GM12878 (cell line): ENCODE measurements around the gene FCRL6. TPM values are rescaled to one million over a fixed set of nuclear protein-coding genes. Genes with fewer than 3 reads are reported as not detected.
A peak's percentile ranks its signal among the peaks of the same experiment; 100 is the strongest.

Experiments used
- ATAC-seq: fragments of 200-7000 bp; cut with Tn5 transposase; 3 replicates; pipeline ENCODE4 v1.9.1; 2020; ENCODE audit warnings: mild to moderate bottlenecking, moderate library complexity
- BruUV-seq: library from RNA; stranded (reverse); fragments of 400-500 nt; replicated peaks from 2 replicates; lab custom pipeline; 2021; lab: Mats Ljungman, UMichigan
- CTCF ChIA-PET: fragments of 300-600 bp; sonication (Branson Sonifier 250); formaldehyde crosslinking; extraction: SDS; loops from one replicate; lab custom pipeline; 2021; ENCODE audit warnings: inconsistent platforms; lab: Yijun Ruan, JAX
- POLR2A ChIA-PET: fragments of 350-600 bp; formaldehyde crosslinking; extraction: SDS; loops from one replicate; lab custom pipeline; 2021; ENCODE audit warnings: inconsistent platforms; lab: Charles Lee
- RAD21 ChIA-PET: fragments of 300-600 bp; sonication (Branson Sonifier 250); formaldehyde crosslinking; loops from one replicate; lab custom pipeline; 2023; ENCODE audit warnings: antibody characterized with exemption; ENCODE audit not compliant: unreplicated experiment; lab: Charles Lee
- SMC1A ChIA-PET: fragments of 300-600 bp; sonication (Branson Sonifier 250); formaldehyde crosslinking; loops from one replicate; lab custom pipeline; 2023; ENCODE audit not compliant: unreplicated experiment, uncharacterized antibody; lab: Charles Lee
- DNase-seq: peaks from one replicate; pipeline ENCODE4 v3.0.0-alpha.2; 2011; ENCODE audit warnings: low read depth, low spot score
- FAIRE-seq: peaks from 3 replicates; lab custom pipeline; 2011; peaks lifted over from hg19 to GRCh38; lab: Jason Lieb, UNC
- H2AFZ ChIP-seq: 2 replicates; pipeline ENCODE4 v1.6.0; 2011; ENCODE audit warnings: low read depth, low read length, control low read depth; ENCODE audit not compliant: control insufficient read depth
- H3K27ac ChIP-seq: 2 replicates; pipeline ENCODE4 v1.5.1; 2011; ENCODE audit warnings: control low read depth; ENCODE audit not compliant: control insufficient read depth, insufficient read depth
- H3K27me3 ChIP-seq, 2 experiments: replicated peaks in 1 of 2; 2 replicates each; pipeline versions ENCODE4 v1.6.0 to v1.6.1; 2011; ENCODE audit warnings: low read length in 1 of 2; ENCODE audit not compliant: control insufficient read depth in 2 of 2, insufficient read depth in 2 of 2
- H3K36me3 ChIP-seq, 2 experiments: 2 replicates each; pipeline ENCODE4 v1.5.1; 2011; ENCODE audit warnings: low read length in 1 of 2; ENCODE audit not compliant: control insufficient read depth in 2 of 2, insufficient read depth in 2 of 2
- H3K4me1 ChIP-seq: 2 replicates; pipeline ENCODE4 v1.6.1; 2011; ENCODE audit warnings: mild to moderate bottlenecking, low read length, moderate library complexity, mixed read lengths; ENCODE audit not compliant: control insufficient read depth, insufficient read depth
- H3K4me2 ChIP-seq: 2 replicates; pipeline ENCODE4 v1.6.0; 2011; ENCODE audit warnings: control low read depth; ENCODE audit not compliant: control insufficient read depth, insufficient read depth
- H3K4me3 ChIP-seq: fragments of 200-600 bp; sonication (generic); 2 replicates; pipeline ENCODE4 v1.5.1; 2016
- H3K79me2 ChIP-seq: 2 replicates; pipeline ENCODE4 v1.6.0; 2011; ENCODE audit warnings: low read length; ENCODE audit not compliant: control insufficient read depth, insufficient read depth
- H3K9ac ChIP-seq: 2 replicates; pipeline ENCODE4 v1.8.0; 2011; ENCODE audit warnings: low read length, control low read depth, mixed read lengths; ENCODE audit not compliant: control insufficient read depth, insufficient read depth
- H3K9me3 ChIP-seq: replicated peaks from 3 replicates; pipeline ENCODE4 v1.5.1; 2011; ENCODE audit warnings: mild to moderate bottlenecking, low read length; ENCODE audit not compliant: control insufficient read depth, insufficient read depth
- H4K20me1 ChIP-seq: 2 replicates; pipeline ENCODE4 v1.6.0; 2011; ENCODE audit not compliant: control insufficient read depth, insufficient read depth
- CHD4 ChIP-seq: fragments of 200-600 bp; sonication (generic); IDR thresholded peaks from 2 replicates; pipeline ENCODE4 v1.6.1; 2016; ENCODE audit warnings: mild to moderate bottlenecking
- CREB1 ChIP-seq: IDR thresholded peaks from 2 replicates; pipeline ENCODE4 v1.6.1; 2012; ENCODE audit warnings: low read depth, mild to moderate bottlenecking, inconsistent platforms
- DPF2 ChIP-seq: fragments of 450-650 bp; IDR thresholded peaks from 2 replicates; pipeline ENCODE4 v1.6.1; 2017; ENCODE audit warnings: mild to moderate bottlenecking
- IKZF2 ChIP-seq, 2 experiments: fragments of 450-650 bp; IDR thresholded peaks; 2 replicates each; pipeline ENCODE4 v1.6.1; 2017; ENCODE audit warnings: mild to moderate bottlenecking in 2 of 2, moderate library complexity in 2 of 2
- NFYA ChIP-seq: IDR thresholded peaks from 2 replicates; pipeline ENCODE4 v1.6.1; 2011; ENCODE audit warnings: low read depth, mild to moderate bottlenecking, low read length, improper control_type of control experiment, borderline replicate concordance
- RELA ChIP-seq: fragments of 450-650 bp; IDR thresholded peaks from 2 replicates; pipeline ENCODE4 v1.8.0; 2014; ENCODE audit warnings: borderline replicate concordance; ENCODE audit not compliant: partially characterized antibody
- ZNF24 ChIP-seq: fragments of 450-650 bp; IDR thresholded peaks from 2 replicates; pipeline ENCODE4 v1.6.1; 2017; ENCODE audit warnings: antibody characterized with exemption, mild to moderate bottlenecking
- ZNF274 ChIP-seq: IDR thresholded peaks from one replicate; pipeline ENCODE4 v1.8.0; 2011; ENCODE audit not compliant: insufficient read length, insufficient read depth
- ZNF384 ChIP-seq: IDR thresholded peaks from 2 replicates; pipeline ENCODE4 v1.6.1; 2012; ENCODE audit warnings: low read depth, mild to moderate bottlenecking, low read length, improper control_type of control experiment, borderline replicate concordance
- WGBS: methylation state at CpG from one replicate; pipeline ENCODE4 v1.1.6; 2016; ENCODE audit warnings: low lambda C conversion rate; ENCODE audit not compliant: insufficient replicate concordance, insufficient coverage; ENCODE audit errors: missing lambda C conversion rate; 5-methylcytosine and 5-hydroxymethylcytosine counted together
- in situ Hi-C: fragments of 300-500 bp; cut with MboI; formaldehyde crosslinking; loops from 9 replicates; pipeline ENCODE4 v1.14.3; 2018; ENCODE audit warnings: mixed read lengths
- intact Hi-C: fragments of 100-400 bp; cut with micrococcal nuclease; formaldehyde crosslinking; loops from one replicate; pipeline ENCODE4 v1.14.2; 2022; ENCODE audit not compliant: unreplicated experiment
- polyA plus RNA-seq, 11 experiments: library from polyadenylated mRNA; depleted of rRNA in 4 of 11; unstranded in 6 of 11; stranded (reverse) in 5 of 11; fragments of >200 nt; fragmentation: Nextera tagmentation in 4 of 11; fragmentation: Illumina TruSeq in 1 of 11; extraction: Ambion mirVana in 4 of 11; extraction: Trizol in 1 of 11; gene quantifications; 1 replicate in 1 of 11; 2 replicates in 10 of 11; pipeline versions ENCODE4 v1.2.1 to v1.2.3, GENCODE V29; 2011 to 2016; ENCODE audit warnings: inconsistent platforms in 2 of 11, missing spikeins in 2 of 11, low read depth in 1 of 11
- total RNA-seq, 4 experiments: library from RNA; depleted of rRNA in 3 of 4; stranded (reverse); fragments of >200 nt in 3 of 4; fragmentation: Illumina TruSeq in 1 of 4; extraction: Trizol in 1 of 4; gene quantifications; 2 replicates each; pipeline versions ENCODE4 v1.2.1 to v1.2.3, GENCODE V29; 2013 to 2021

Gene FCRL6
- total and polyA plus RNA-seq, 10 of the 15 experiments (the other 5 are each of a cell fraction or from before 2014, with no cell fraction given), result 0.04 to 0.16 (median 0.11) TPM; not detected in 7

GRCh38 chr1:159781992-159782391 lies 20.2 kb upstream of the FCRL6 start:
- Histone ChIP-seq H3K9me3 (no peaks in the 10 kb centered on the region), H3K36me3 (no peaks in the 10 kb centered on the region), H3K4me2 (peak overlapping the region; percentile 96), H3K4me1 (no peaks in the 10 kb centered on the region), H4K20me1 (no peaks in the 10 kb centered on the region), H2AFZ (no peak overlapping the region), H3K27me3 (no peaks in the 10 kb centered on the region), H3K9ac (no peak overlapping the region), H3K79me2 (no peaks in the 10 kb centered on the region), H3K27ac (no peak overlapping the region), H3K4me3 (no peak overlapping the region)
- in situ Hi-C loops, result no loop called here
- intact Hi-C loops, result loop anchor here (2.0 to 5.0 kb wide), 2 partner anchors 45 to 225 kb away; partner anchors contain the start of gene SLAMF8
- no peak for DNase-seq
- ChIA-PET POLR2A (no interaction called here), RAD21 (interaction anchor here (1.6 kb wide), 1 partner anchor 110 kb away, joined by 7 read pairs; no protein-coding TSS in a partner anchor), SMC1A (interaction anchor here (0.9 to 2.2 kb wide), 2 partner anchors 108 to 110 kb away, joined by 3 to 7 read pairs; no protein-coding TSS in a partner anchor), CTCF (interaction anchor here (1.3 to 4.0 kb wide), 3 partner anchors 16 to 226 kb away, joined by 3 to 17 read pairs (median 6); no protein-coding TSS in a partner anchor)
- no peak for ATAC-seq
- TF ChIP-seq CHD4 (no peak), IKZF2 (IDR thresholded peaks at IDR 0.05) (no peak), ZNF274 (no peak), CREB1 (no peak), RELA (no peak), DPF2 (no peak), NFYA (no peak), ZNF24 (no peak), ZNF384 (no peak)
- FAIRE-seq, result no peak
- BruUV-seq, result no TSS peak
- WGBS, result 91% methylated on average over 10 of the region's 12 CpGs
